H1 (cell line): Measurements from ENCODE around the gene NAV3.

Experiments
- CREB1 ChIP-seq: IDR thresholded peaks from 2 replicates; pipeline ENCODE4 v1.6.1; 2012; ENCODE audit warnings: inconsistent platforms
- EZH2 ChIP-seq: fragments of 200-600 bp; sonication (generic); IDR thresholded peaks from 2 replicates; pipeline ENCODE4 v1.7.1; 2012; ENCODE audit warnings: low read depth, mild to moderate bottlenecking, moderate library complexity, low read length, inconsistent platforms; ENCODE audit not compliant: severe bottlenecking
- HDAC6 ChIP-seq: IDR thresholded peaks from one replicate; pipeline ENCODE4 v1.7.1; 2012; ENCODE audit warnings: low read depth, mild to moderate bottlenecking, inconsistent platforms, low read length, moderate library complexity
- POLR2A ChIP-seq, 2 experiments: IDR thresholded peaks; 1 replicate in 1 of 2; 2 replicates in 1 of 2; pipeline ENCODE4 v1.6.1; 2011; ENCODE audit warnings: low read depth in 2 of 2, low read length in 2 of 2, mild to moderate bottlenecking in 2 of 2; ENCODE audit errors: control extremely low read depth in 1 of 2
- RNF2 ChIP-seq: fragments of 200-900, 300-1000 bp; sonication (generic); IDR thresholded peaks from 2 replicates; pipeline ENCODE4 v1.7.1; 2016; ENCODE audit warnings: borderline replicate concordance, low read depth, mild to moderate bottlenecking, antibody characterized with exemption, low read length; ENCODE audit not compliant: poor library complexity, severe bottlenecking; ENCODE audit errors: missing control alignments
- SIN3A ChIP-seq, 2 experiments: IDR thresholded peaks in 1 of 2; conservative IDR thresholded peaks in 1 of 2; 2 replicates each; pipeline ENCODE4 v1.6.1; 2011 to 2012; ENCODE audit warnings: low read length in 2 of 2, improper control_type of control experiment in 1 of 2, low read depth in 1 of 2, mild to moderate bottlenecking in 1 of 2
- SP1 ChIP-seq: IDR thresholded peaks from 2 replicates; pipeline ENCODE4 v1.6.1; 2011; ENCODE audit warnings: low read depth, low read length
- YY1 ChIP-seq: IDR thresholded peaks from 2 replicates; pipeline ENCODE4 v1.6.1; 2011; ENCODE audit warnings: low read depth, mild to moderate bottlenecking, low read length
- TF ChIP-seq, protein P1 (sequence below), 3 experiments: IDR thresholded peaks; 1 replicate in 2 of 3; 2 replicates in 1 of 3; pipeline versions ENCODE4 v1.5.1 to v1.6.1; 2011; ENCODE audit warnings: low read length in 3 of 3, mild to moderate bottlenecking in 3 of 3, inconsistent platforms in 2 of 3, low read depth in 1 of 3, moderate library complexity in 1 of 3; ENCODE audit not compliant: insufficient read depth in 1 of 3; ENCODE audit errors: control extremely low read depth in 1 of 3

DNA sequence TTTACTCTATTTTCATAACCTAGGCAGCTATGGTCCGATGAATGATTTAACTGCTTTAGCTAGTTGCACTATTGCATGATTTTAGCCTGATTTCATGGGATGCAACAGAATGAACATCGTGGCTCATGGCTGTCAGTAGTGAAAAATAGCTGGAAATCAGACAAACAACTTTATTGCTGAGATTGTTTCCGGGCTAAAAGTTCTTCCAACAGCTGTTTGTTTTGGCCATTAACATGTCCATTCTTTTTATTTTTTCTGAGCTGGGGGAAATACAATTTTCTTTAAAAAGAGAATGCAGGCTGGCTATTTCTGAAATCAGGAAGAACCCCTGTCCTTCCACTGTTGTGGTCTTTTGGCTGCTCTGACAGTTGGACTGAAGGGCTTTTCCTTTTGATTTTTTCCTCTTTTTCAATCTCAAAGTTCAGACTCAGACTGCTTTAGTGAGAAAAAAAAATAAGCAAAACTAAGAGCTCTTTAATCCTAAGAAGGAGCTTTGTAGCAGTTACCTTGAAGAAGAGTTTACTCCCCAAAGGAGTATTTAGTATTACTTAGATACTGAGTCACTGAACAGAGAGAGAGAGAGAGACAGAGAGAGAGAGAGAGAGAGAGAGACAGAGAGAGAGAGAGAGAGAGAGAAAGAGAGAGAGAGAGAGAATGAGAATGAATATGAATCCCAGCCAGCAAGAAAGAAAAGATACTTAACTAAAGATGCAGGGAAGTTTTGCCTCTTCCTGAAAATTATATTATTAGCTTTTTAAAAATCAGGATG lies at the start of gene NAV3:
- TF ChIP-seq POLR2A (IDR thresholded peaks at IDR 0.05; ENCODE audit: control extremely low read depth in 1 of 2, low read depth in 2 of 2, low read length in 2 of 2) (no peak), CREB1 (no peak), SP1 (no peak), SIN3A (conservative IDR thresholded peaks at IDR 0.05 in 1 of 2, IDR thresholded peaks at IDR 0.05 in 1 of 2; ENCODE audit: low read depth in 1 of 2, low read length in 2 of 2) (no peak), YY1 (no peak), EZH2 (no peak), RNF2 (no peak), HDAC6 (no peak)
- TF ChIP-seq, protein P1, sequence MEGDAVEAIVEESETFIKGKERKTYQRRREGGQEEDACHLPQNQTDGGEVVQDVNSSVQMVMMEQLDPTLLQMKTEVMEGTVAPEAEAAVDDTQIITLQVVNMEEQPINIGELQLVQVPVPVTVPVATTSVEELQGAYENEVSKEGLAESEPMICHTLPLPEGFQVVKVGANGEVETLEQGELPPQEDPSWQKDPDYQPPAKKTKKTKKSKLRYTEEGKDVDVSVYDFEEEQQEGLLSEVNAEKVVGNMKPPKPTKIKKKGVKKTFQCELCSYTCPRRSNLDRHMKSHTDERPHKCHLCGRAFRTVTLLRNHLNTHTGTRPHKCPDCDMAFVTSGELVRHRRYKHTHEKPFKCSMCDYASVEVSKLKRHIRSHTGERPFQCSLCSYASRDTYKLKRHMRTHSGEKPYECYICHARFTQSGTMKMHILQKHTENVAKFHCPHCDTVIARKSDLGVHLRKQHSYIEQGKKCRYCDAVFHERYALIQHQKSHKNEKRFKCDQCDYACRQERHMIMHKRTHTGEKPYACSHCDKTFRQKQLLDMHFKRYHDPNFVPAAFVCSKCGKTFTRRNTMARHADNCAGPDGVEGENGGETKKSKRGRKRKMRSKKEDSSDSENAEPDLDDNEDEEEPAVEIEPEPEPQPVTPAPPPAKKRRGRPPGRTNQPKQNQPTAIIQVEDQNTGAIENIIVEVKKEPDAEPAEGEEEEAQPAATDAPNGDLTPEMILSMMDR (IDR thresholded peaks at IDR 0.05; ENCODE audit: control extremely low read depth in 1 of 3, insufficient read depth in 1 of 3, low read depth in 1 of 3, low read length in 3 of 3), result no peak
